ENCODE measurements around the gene KCNN4. TPM values are rescaled to one million over a fixed set of nuclear protein-coding genes. Genes with fewer than 3 reads are reported as not detected.
"Not testable (repeated sequence)": the region's sequence is repeated elsewhere in the genome, so short reads cannot be mapped to it uniquely, and the experiment has no call there.

Gene KCNN4
- polyA plus RNA-seq (ENCODE audit: low read depth in 6 of 6) = 10 to 100 TPM in 4 of 6 donors, 1 to 10 TPM in 2; 9.7 to 17.2 (median 10.3) TPM

DNA sequence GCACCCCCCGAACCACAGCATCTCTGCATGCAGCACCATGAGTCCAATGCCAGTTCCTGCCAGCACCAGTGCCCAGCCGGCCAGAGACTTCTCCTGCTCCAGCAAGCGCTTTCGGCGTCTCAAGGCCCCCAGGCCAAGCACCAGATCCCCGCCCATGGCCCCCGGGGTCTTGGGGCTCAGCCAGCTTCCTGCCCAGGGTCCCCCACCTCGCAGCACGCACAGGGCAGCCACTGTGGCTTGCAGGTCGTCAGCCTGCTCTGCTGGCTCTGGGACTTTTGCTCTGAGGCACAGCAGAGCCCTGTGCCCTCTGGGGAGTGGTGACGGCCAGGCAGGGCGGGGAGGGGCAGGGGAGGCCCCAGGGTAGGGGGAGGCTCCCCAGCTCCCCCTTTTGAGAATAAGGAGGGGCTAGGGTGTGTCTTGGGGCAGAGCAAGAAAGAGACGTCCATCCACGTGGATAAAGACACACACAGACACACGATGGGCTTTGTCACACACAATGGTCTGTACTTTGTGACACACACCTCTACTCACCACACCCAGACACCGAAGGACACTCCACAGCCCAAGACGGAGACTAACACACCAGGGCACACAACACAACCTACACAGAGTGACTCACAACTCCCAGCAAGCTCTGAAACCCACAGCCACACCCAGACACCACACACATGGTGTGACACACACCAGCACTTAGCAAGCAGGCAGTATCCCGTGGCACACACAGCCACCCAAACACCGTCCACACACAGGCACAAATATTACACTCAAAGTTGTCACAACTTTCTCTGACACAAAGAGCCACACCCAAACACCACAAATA lies at the start of gene KCNN4:
KCNN4 (minus strand) TSS at position 268 of the 820 bp plus-strand sequence; CDS start at position 156, 112 bp downstream.
- Mint-ChIP-seq H3K4me1 (peaks cover 77 to 91% (median 80%) of the 10 kb centered on the region in 3 donors), H3K4me3 (peak within 1 kb of the TSS; percentile 79 to 96 (median 86)), H3K27ac (peak within 1 kb of the TSS; percentile 76 to 96 (median 86)), H3K27me3 (peaks cover 0 to 38% (median 0%) of the 10 kb centered on the region in 3 donors), H3K9me3 (no peaks in the 10 kb centered on the region), H3K36me3 (no peaks in the 10 kb centered on the region)
- DNase-seq = peak; percentile 60
- peak; percentile 72 to 76 for ATAC-seq (ENCODE audit: low read depth in 2 of 2)

DNA sequence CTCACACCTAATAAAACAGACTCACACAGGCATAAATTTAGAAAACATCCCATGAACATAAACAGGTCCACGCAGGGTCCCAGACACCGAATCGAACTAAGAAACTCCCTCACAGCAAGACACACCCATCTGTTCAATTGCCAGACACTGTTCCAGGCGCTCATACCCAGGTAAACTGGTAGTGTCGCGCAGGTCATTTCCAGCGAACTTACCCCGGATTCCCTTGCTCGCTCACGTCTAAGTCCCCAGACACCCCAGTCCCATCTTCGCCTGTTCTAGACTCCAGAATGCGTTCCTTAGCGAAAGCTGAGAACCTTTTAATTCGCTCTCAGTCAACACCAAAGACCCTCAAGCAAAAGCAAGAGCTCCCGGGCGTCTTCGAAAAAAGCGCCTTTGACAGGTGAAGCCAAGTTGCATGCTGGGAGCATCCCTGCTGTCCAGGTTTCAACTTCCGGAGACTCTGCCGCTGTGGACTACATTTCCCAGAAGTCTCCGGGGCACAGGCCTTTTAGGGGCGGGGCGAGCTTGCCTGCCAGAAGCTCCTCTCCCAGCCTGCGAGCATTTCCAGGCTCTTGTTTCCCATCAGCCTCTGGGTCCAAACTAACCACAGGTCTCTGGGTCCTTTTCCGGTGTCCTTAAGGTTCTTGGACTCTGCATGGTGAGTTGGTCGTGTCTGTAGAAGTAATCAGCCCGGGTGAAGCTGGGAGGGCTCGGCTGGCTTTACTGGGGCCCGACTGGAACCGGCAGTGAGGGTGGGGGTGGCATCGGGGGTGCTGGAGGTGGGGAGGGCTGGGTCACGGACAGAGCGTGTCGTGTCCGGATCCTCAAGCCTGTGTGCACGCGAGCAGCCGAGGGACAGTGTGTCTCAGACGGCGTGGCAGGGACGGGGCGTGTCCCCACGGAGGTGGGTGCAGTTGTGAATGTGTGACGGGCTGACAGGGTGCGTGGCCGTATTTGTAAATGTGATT lies 46.3 kb upstream of the KCNN4 start, which contains the start of gene ZNF283:
ZNF283 (plus strand) TSS at position 535 of the 968 bp plus-strand sequence. CDS start 6,184 bp downstream, outside the sequence.
- peak within 1 kb of the TSS; percentile 87 to 96 (median 94) for H3K4me3 Mint-ChIP-seq

DNA sequence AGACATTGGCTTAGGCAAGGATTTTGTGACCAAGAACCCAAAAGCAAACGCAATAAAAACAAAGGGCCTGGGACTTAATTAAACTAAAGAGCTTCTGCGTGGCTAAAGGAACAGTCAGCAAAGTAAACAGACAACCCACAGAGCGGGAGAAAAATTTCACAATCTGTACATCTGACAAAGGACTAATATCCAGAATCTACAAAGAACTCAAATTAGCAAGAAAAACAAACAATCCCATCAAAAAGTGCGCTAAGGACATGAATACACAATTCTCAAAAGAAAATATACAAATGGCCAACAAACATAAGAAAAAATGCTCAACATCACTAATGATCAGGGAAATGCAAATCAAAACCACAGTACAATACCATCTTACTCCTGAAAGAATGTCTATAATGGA lies 43.8 kb upstream of the KCNN4 start:
- DNase-seq = not testable (repeated sequence)

More for the DNA sequence above, 46.3 kb upstream of the KCNN4 start, which contains the start of gene ZNF283:
- H3K4me1 Mint-ChIP-seq = peaks cover 19 to 20% (median 19%) of the 10 kb centered on the region in 3 donors
- DNase-seq (peak; percentile 77), ATAC-seq (ENCODE audit: low read depth in 2 of 2) (peak; percentile 97 to 98)
- peaks cover 1 to 15% of the 10 kb centered on the region in 2 donors for H3K36me3 Mint-ChIP-seq
- H3K27ac Mint-ChIP-seq = peak within 1 kb of the TSS; percentile 3 to 85 (median 53)
- peaks cover 0 to 9% (median 4%) of the 10 kb centered on the region in 7 donors for H3K9me3 Mint-ChIP-seq
- H3K27me3 Mint-ChIP-seq = peaks cover 10 to 32% (median 13%) of the 10 kb centered on the region in 3 donors

DNA sequence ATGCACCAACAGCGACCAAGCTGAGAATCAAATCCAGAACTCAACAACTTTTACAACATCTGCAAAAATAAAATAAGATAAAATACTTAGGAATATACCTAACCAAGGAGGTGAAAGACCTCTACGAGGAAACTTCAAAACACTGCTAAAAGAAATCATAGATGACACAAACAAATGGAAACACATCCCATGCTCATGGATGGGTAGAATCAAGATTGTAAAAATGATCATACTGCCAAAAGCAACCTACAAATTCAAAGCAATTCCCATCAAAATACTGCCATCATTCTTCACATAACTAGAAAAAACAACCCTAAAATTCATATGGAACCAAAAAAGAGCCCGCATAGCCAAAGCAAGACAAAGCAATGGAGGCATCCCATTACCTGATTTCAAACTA lies 43.1 kb upstream of the KCNN4 start:
- Mint-ChIP-seq H3K4me1 (peaks cover 27 to 32% (median 27%) of the 10 kb centered on the region in 3 donors), H3K4me3 (peak overlapping the region in 1 of 8 donors; percentile 37), H3K9me3 (peaks cover 0 to 13% (median 6%) of the 10 kb centered on the region in 7 donors), H3K27me3 (peaks cover 31 to 58% (median 38%) of the 10 kb centered on the region in 3 donors)
- DNase-seq; H3K27ac Mint-ChIP-seq; H3K36me3 Mint-ChIP-seq; ATAC-seq (ENCODE audit: low read depth in 2 of 2): not testable (repeated sequence)

More for the DNA sequence above, 43.8 kb upstream of the KCNN4 start:
- Mint-ChIP-seq H3K27me3 (peaks cover 31 to 53% (median 35%) of the 10 kb centered on the region in 3 donors), H3K4me1 (peaks cover 27 to 32% (median 27%) of the 10 kb centered on the region in 3 donors), H3K4me3 (peak overlapping the region in 1 of 8 donors; percentile 27), H3K9me3 (peaks cover 0 to 13% (median 6%) of the 10 kb centered on the region in 7 donors)
- H3K36me3 Mint-ChIP-seq; H3K27ac Mint-ChIP-seq; ATAC-seq (ENCODE audit: low read depth in 2 of 2): not testable (repeated sequence)

DNA sequence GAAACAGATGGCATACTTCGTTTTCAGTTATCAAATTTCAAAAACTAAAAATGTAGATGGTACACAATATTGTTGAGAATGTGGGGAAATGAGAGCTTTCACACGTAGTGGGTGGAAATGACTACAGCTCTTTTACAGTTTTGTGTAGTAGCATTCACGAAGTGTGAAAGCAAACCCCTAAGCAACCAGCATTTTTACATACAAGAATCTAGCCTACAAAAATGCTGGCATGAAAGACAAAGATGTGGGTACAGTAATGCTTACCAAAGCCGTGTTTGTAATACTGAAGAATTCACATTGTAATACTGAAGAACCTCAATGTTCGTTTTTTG lies 40.1 kb upstream of the KCNN4 start:
- H3K36me3 Mint-ChIP-seq = peaks cover 0 to 10% of the 10 kb centered on the region in 2 donors
- peak overlapping the region; percentile 79 to 95 (median 87) for H3K4me3 Mint-ChIP-seq
- DNase-seq (no peak), ATAC-seq (ENCODE audit: low read depth in 2 of 2) (no peak)
- peak overlapping the region in 1 of 6 donors; percentile 25 for H3K27ac Mint-ChIP-seq
- H3K4me1 Mint-ChIP-seq = peaks cover 8 to 11% (median 9%) of the 10 kb centered on the region in 3 donors
- H3K27me3 Mint-ChIP-seq = peaks cover 53 to 63% (median 62%) of the 10 kb centered on the region in 3 donors
- peaks cover 0 to 8% (median 5%) of the 10 kb centered on the region in 7 donors for H3K9me3 Mint-ChIP-seq

DNA sequence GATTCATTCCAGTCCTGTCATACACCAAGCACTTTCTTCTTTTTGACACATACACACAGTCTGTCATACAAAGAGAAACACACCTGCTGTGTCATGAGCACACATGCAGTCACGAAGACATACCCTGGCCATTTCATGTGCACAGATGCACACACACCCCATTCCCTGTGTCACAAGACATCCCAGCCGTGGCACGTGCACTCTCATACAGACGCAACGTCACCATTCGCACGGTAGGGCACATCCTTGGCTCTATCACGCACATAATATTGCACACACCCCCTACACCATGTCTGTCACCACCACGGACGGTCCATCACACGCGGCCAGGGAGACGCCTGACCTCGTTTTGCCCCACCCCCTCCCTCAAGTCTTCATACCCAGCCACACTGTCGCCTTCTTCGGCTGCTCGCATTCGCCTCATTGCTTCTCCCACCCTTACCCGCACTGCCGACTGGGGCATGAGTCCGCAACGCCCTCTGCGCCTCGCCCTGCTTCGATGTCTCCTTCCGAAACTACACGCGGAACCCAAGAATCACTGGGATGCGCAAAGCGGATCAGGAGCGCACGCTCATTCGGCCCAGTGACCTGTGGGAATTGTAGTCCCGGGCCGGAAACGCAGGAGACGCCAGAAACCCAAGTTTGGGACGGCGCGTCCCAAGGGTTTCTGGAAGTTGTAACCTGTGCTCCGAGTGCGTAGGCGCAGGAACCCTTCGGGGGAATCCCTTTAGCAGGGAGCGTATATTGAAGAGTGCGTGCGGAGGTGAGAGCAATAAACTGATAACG lies 39.5 kb upstream of the KCNN4 start:
- ATAC-seq (ENCODE audit: low read depth in 2 of 2) (peak; percentile 78 to 79), DNase-seq (peak; percentile 19)
- peaks cover 55 to 65% (median 64%) of the 10 kb centered on the region in 3 donors for H3K27me3 Mint-ChIP-seq
- peaks cover 0 to 9% (median 5%) of the 10 kb centered on the region in 7 donors for H3K9me3 Mint-ChIP-seq
- peak overlapping the region in 4 of 6 donors; percentile 25 to 93 (median 64) for H3K27ac Mint-ChIP-seq
- peaks cover 0 to 10% of the 10 kb centered on the region in 2 donors for H3K36me3 Mint-ChIP-seq
- peak overlapping the region; percentile 79 to 95 (median 87) for H3K4me3 Mint-ChIP-seq
- peaks cover 8 to 11% (median 9%) of the 10 kb centered on the region in 3 donors for H3K4me1 Mint-ChIP-seq

DNA sequence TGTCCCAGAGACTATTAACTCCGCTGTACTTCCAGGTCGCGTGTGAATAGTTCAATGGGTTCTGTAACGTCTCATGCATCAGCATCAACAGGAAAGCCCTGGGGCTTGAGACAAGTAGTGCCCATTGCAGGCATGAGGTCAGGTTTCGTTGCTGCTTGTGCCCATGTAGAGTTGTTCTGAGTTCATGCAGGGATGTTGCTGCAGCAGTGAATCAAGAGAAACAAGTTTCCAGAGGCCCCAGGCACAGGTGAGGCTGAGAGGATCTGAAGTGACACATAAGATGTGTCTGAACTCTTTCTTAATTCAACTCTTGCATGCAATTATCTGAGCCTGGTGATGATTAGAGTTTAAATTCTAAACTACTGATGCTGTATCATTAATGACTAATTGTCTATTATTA lies 37.7 kb upstream of the KCNN4 start:
- no peak for DNase-seq
- H3K4me1 Mint-ChIP-seq = peaks cover 8 to 11% (median 9%) of the 10 kb centered on the region in 3 donors
- no peak for ATAC-seq (ENCODE audit: low read depth in 2 of 2)
- H3K36me3 Mint-ChIP-seq = peaks cover 0 to 11% of the 10 kb centered on the region in 2 donors
- H3K9me3 Mint-ChIP-seq = peaks cover 0 to 9% (median 4%) of the 10 kb centered on the region in 7 donors
- no peak overlapping the region for H3K4me3 Mint-ChIP-seq
- peaks cover 56 to 61% (median 59%) of the 10 kb centered on the region in 3 donors for H3K27me3 Mint-ChIP-seq
- H3K27ac Mint-ChIP-seq = no peak overlapping the region

DNA sequence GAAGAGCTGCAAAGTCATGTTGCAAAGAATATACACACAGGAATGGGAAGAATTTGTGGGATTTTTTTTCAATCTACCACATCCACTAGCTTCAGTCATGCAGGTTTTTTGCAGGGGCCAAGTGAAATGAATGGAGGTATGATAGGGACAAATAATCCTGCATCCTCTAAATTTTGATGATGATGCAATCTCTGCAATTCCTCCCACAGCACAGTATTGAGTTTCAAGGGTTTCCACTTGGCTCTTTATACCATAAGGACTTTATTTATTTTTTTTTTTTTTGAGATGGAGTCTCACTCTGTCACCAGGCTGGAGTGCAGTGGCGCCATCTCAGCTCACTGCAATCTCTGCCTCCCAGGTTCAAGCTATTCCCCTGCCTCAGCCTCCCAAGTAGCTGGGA lies 36.7 kb upstream of the KCNN4 start:
- ATAC-seq (ENCODE audit: low read depth in 2 of 2) = not testable (repeated sequence)

DNA sequence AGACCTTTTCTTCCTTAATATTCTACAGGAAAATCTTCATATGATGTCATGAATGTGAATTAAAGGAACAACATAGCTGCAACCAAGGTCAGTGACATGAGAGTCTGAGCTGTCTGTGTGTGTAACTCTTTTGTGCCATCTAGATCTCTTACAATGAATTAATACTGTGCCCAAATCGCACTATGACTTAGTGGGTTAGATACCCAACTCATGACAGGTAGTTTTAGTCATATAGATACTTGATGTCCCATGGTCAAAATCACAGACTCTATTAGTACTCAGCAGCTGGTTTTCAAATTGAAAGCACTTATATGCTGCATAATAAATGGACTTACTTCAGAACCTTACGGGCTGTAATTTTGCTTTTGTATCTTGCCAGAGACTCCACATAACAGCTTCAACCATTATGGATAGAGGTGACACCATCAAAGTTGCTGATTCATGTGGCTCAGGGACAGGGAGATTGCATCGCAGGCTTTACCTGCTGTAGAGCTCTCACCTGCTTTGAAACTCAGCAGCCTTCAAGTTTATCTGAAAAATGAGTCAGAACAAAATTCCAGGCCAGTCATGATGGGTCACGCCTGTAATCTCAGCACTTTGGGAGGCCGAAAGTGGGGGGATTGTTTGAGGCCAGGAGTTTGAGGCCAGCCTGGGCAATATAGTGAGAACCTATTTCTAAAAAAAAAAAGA lies 34.0 kb upstream of the KCNN4 start:
- ATAC-seq (ENCODE audit: low read depth in 2 of 2) = no peak
- Mint-ChIP-seq H3K36me3 (peaks cover 0 to 8% of the 10 kb centered on the region in 2 donors), H3K9me3 (peaks cover 0 to 8% (median 0%) of the 10 kb centered on the region in 7 donors), H3K27ac (no peak overlapping the region), H3K27me3 (peaks cover 44 to 61% (median 53%) of the 10 kb centered on the region in 3 donors), H3K4me3 (no peak overlapping the region), H3K4me1 (peaks cover 0 to 2% (median 0%) of the 10 kb centered on the region in 3 donors)
- DNase-seq = no peak

More for the DNA sequence above, 36.7 kb upstream of the KCNN4 start:
- peaks cover 8 to 11% (median 9%) of the 10 kb centered on the region in 3 donors for H3K4me1 Mint-ChIP-seq
- H3K36me3 Mint-ChIP-seq = peaks cover 0 to 17% of the 10 kb centered on the region in 2 donors
- not testable (repeated sequence) for H3K4me3 Mint-ChIP-seq, H3K27ac Mint-ChIP-seq, DNase-seq, H3K9me3 Mint-ChIP-seq
- peaks cover 53 to 66% (median 55%) of the 10 kb centered on the region in 3 donors for H3K27me3 Mint-ChIP-seq

DNA sequence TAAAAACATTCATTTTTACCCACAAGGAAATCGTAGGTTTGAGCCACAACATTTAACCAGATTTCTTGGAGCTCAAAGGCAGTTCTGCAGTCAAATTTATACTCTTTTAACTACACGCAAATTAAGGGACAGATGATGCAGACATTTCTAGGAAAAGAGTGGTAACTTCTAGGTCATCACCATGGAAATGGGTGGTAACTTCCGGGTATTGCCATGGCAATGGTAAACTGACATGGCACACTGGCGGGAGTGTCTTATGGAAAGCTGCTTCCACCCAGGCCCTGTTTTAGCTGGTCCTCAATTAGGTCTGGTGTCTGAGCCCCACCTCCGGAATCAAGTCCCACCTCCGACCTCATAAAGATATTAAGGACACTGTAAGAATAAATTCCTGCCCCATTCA lies 31.9 kb upstream of the KCNN4 start:
- ATAC-seq (ENCODE audit: low read depth in 2 of 2) (no peak), DNase-seq (no peak)
- no peak overlapping the region for H3K27ac Mint-ChIP-seq
- no peak overlapping the region for H3K4me3 Mint-ChIP-seq
- H3K36me3 Mint-ChIP-seq = peaks cover 0 to 7% of the 10 kb centered on the region in 2 donors
- H3K4me1 Mint-ChIP-seq = no peaks in the 10 kb centered on the region
- H3K27me3 Mint-ChIP-seq = peaks cover 38 to 49% (median 44%) of the 10 kb centered on the region in 3 donors
- peaks cover 0 to 8% (median 0%) of the 10 kb centered on the region in 7 donors for H3K9me3 Mint-ChIP-seq

DNA sequence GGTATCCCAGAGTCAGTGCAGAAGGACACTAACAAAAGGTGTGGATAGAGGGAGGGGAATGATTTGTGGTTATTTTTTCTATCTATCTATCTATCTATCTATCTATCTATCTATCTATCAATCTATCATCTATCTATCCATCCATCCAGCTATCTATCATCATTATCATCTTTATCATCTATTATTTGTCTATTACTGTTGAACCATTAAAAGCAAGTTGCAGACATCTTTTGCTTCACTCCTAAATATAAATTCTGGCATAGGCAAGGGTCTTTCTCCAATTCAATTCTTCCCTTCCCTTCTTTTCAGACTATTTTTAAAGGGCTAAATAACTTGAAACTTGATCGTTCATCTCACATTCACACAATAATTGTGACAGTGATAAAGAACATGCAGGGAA lies 31.5 kb upstream of the KCNN4 start:
- Mint-ChIP-seq H3K9me3 (peaks cover 0 to 8% (median 0%) of the 10 kb centered on the region in 7 donors), H3K36me3 (peaks cover 0 to 7% of the 10 kb centered on the region in 2 donors), H3K27me3 (peaks cover 36 to 53% (median 48%) of the 10 kb centered on the region in 3 donors), H3K27ac (no peak overlapping the region), H3K4me3 (no peak overlapping the region), H3K4me1 (no peaks in the 10 kb centered on the region)
- DNase-seq (no peak), ATAC-seq (ENCODE audit: low read depth in 2 of 2) (no peak)
